Body of pancreas (tissue), 4 donors: ENCODE results near the gene TNKS1BP1.

Source experiments
- POLR2A ChIP-seq, 3 donors: fragments of 450-650 bp; IDR thresholded peaks; one replicate each; pipeline ENCODE4 v1.6.1; 2016; ENCODE audit warnings: antibody characterized with exemption in 3 of 3, mild to moderate bottlenecking in 2 of 3
- TF ChIP-seq, protein P1 (sequence below), 7 experiments: fragments of 450-650 bp in 4 of 7; fragments of 200-600 bp in 3 of 7; sonication (generic) in 3 of 7; IDR thresholded peaks; one replicate each; pipeline ENCODE4 v1.5.1; 2016 to 2019; ENCODE audit warnings: antibody characterized with exemption in 7 of 7

DNA sequence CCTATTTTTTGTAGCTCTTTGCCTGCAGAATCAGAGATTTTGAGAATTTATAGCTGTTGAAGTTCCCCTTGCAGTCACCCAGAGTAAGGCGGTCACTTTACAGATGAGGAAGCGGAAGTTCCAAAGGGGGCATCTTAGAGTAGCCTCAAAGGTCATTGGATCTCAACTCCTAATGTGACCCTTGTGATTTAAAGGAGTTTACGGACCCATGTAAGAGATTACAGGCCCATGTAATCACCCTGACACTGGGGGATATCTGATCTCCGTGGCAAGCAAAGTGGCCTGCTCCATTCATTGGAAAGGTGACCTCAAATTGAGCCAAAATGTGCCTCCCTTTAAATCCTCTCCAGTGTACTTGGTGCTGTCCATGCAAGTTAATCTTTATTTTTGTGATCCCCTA is 29.1 kb upstream of the TNKS1BP1 start:
- TF ChIP-seq, protein P1, sequence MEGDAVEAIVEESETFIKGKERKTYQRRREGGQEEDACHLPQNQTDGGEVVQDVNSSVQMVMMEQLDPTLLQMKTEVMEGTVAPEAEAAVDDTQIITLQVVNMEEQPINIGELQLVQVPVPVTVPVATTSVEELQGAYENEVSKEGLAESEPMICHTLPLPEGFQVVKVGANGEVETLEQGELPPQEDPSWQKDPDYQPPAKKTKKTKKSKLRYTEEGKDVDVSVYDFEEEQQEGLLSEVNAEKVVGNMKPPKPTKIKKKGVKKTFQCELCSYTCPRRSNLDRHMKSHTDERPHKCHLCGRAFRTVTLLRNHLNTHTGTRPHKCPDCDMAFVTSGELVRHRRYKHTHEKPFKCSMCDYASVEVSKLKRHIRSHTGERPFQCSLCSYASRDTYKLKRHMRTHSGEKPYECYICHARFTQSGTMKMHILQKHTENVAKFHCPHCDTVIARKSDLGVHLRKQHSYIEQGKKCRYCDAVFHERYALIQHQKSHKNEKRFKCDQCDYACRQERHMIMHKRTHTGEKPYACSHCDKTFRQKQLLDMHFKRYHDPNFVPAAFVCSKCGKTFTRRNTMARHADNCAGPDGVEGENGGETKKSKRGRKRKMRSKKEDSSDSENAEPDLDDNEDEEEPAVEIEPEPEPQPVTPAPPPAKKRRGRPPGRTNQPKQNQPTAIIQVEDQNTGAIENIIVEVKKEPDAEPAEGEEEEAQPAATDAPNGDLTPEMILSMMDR (IDR thresholded peaks at IDR 0.05) = no peak
- TF ChIP-seq POLR2A (IDR thresholded peaks at IDR 0.05) = no peak
